HG03159 (cell line): ENCODE measurements around the gene EOLA1.
A peak's percentile ranks its signal among the peaks of the same experiment; 100 is the strongest.
"Not testable (repeated sequence)": the region's sequence is repeated elsewhere in the genome, so short reads cannot be mapped to it uniquely, and the experiment has no call there.

Experiments used
- ATAC-seq: cut with Tn5 transposase; IDR thresholded peaks from one replicate; pipeline ENCODE4 v1.9.1; 2021; ENCODE audit warnings: mild to moderate bottlenecking, moderate library complexity; ENCODE audit not compliant: unreplicated experiment

The EOLA1 gene

GRCh38 chrX:149541521-149542047 lies 772 bp downstream of the EOLA1 start:
- no peak for ATAC-seq

- ATAC-seq = peak; percentile 51
Observed at GRCh38 chrX:149545545-149546543, 5.0 kb downstream of the EOLA1 start.

GRCh38 chrX:149546962-149547361 lies 6.2 kb downstream of the EOLA1 start:
- not testable (repeated sequence) for ATAC-seq

- not testable (repeated sequence) for ATAC-seq
Observed at GRCh38 chrX:149547782-149548181, 7.0 kb downstream of the EOLA1 start.

- ATAC-seq = not testable (repeated sequence)
Observed at GRCh38 chrX:149549701-149550100, 8.9 kb downstream of the EOLA1 start, which contains the start of gene HSFX3. Gene HSFX3, minus strand, starts transcription at chrX:149549924. Its CDS starts 72 bp downstream, at chrX:149549852.

GRCh38 chrX:149550454-149550853 lies 9.6 kb downstream of the EOLA1 start:
- ATAC-seq = not testable (repeated sequence)

- ATAC-seq = not testable (repeated sequence)
Observed at GRCh38 chrX:149551245-149551938, 10.6 kb downstream of the EOLA1 start.

GRCh38 chrX:149551939-149552248 lies 11.1 kb downstream of the EOLA1 start:
- ATAC-seq = not testable (repeated sequence)

GRCh38 chrX:149555251-149555650 lies 14.4 kb downstream of the EOLA1 start:
- not testable (repeated sequence) for ATAC-seq

GRCh38 chrX:149563359-149563758 lies 22.5 kb downstream of the EOLA1 start:
- ATAC-seq = no peak

GRCh38 chrX:149567621-149568417 lies 27.0 kb downstream of the EOLA1 start:
- ATAC-seq = no peak

GRCh38 chrX:149568701-149569296 lies 28.0 kb downstream of the EOLA1 start:
- ATAC-seq = no peak

- ATAC-seq = no peak
Observed at GRCh38 chrX:149569770-149570169, 29.0 kb downstream of the EOLA1 start.

- no peak for ATAC-seq
Observed at GRCh38 chrX:149570668-149571067, 29.9 kb downstream of the EOLA1 start.

- ATAC-seq = no peak
Observed at GRCh38 chrX:149571770-149572169, 31.0 kb downstream of the EOLA1 start.

GRCh38 chrX:149572743-149573142 lies 31.9 kb downstream of the EOLA1 start:
- no peak for ATAC-seq

- peak; percentile 100 for ATAC-seq
Observed at GRCh38 chrX:149573456-149573855, 32.6 kb downstream of the EOLA1 start.

- not testable (repeated sequence) for ATAC-seq
Observed at GRCh38 chrX:149585631-149586030, 44.8 kb downstream of the EOLA1 start.

GRCh38 chrX:149587359-149587758 lies 46.5 kb downstream of the EOLA1 start, which contains the start of gene MAGEA9B:
Gene MAGEA9B, minus strand, starts transcription at chrX:149587459. Its CDS starts 4,280 bp downstream, at chrX:149583179.
- ATAC-seq = not testable (repeated sequence)

- not testable (repeated sequence) for ATAC-seq
Observed at GRCh38 chrX:149590993-149591392, 50.2 kb downstream of the EOLA1 start.
